KMS-11 (cell line): ENCODE measurements around the gene PRPF18.

Experiments
- H2AFZ ChIP-seq: fragments of 200-600 bp; sonication (generic); 2 replicates; pipeline ENCODE4 v1.6.1; 2016; ENCODE audit warnings: antibody characterized with exemption, mixed run types, low read depth
- H3K27ac ChIP-seq: fragments of 200-600 bp; sonication (generic); 2 replicates; pipeline ENCODE4 v1.6.1; 2016; ENCODE audit warnings: mild to moderate bottlenecking, mixed run types
- H3K27me3 ChIP-seq: fragments of 200-600 bp; sonication (generic); 2 replicates; pipeline ENCODE4 v1.6.1; 2017; ENCODE audit warnings: mild to moderate bottlenecking, low read depth, mixed run types, moderate library complexity; ENCODE audit not compliant: insufficient read depth
- H3K36me3 ChIP-seq: fragments of 200-600 bp; sonication (generic); 2 replicates; pipeline ENCODE4 v1.6.1; 2017; ENCODE audit warnings: mild to moderate bottlenecking, mixed run types; ENCODE audit not compliant: insufficient read depth
- H3K4me1 ChIP-seq: fragments of 200-600 bp; sonication (generic); 2 replicates; pipeline ENCODE4 v1.6.1; 2016; ENCODE audit warnings: mild to moderate bottlenecking, low read depth, mixed run types; ENCODE audit not compliant: poor library complexity, severe bottlenecking
- H3K4me2 ChIP-seq: fragments of 200-600 bp; sonication (generic); 2 replicates; pipeline ENCODE4 v1.7.0; 2016; ENCODE audit warnings: mild to moderate bottlenecking, mixed run types
- H3K4me3 ChIP-seq: fragments of 200-600 bp; sonication (generic); IDR thresholded peaks from 2 replicates; pipeline ENCODE4 v1.6.1; 2017; ENCODE audit warnings: low read depth, low read length, mixed read lengths; ENCODE audit not compliant: insufficient read depth
- H3K79me2 ChIP-seq: fragments of 200-600 bp; sonication (generic); 2 replicates; pipeline ENCODE4 v1.6.1; 2016; ENCODE audit warnings: low read depth, mixed run types; ENCODE audit not compliant: insufficient read depth
- H3K9ac ChIP-seq: fragments of 200-600 bp; sonication (generic); 2 replicates; pipeline ENCODE4 v1.6.1; 2016; ENCODE audit warnings: mild to moderate bottlenecking, mixed run types
- H4K20me1 ChIP-seq: fragments of 200-600 bp; sonication (generic); 2 replicates; pipeline ENCODE4 v1.6.1; 2016; ENCODE audit warnings: mild to moderate bottlenecking, mixed run types; ENCODE audit not compliant: insufficient read depth
- TF ChIP-seq, protein P1 (sequence below): fragments of 200-600 bp; sonication (generic); conservative IDR thresholded peaks from 2 replicates; pipeline ENCODE4 v1.6.1; 2017; ENCODE audit warnings: low read depth, mild to moderate bottlenecking, antibody characterized with exemption, low read length, moderate library complexity, mixed read lengths

The PRPF18 gene

DNA sequence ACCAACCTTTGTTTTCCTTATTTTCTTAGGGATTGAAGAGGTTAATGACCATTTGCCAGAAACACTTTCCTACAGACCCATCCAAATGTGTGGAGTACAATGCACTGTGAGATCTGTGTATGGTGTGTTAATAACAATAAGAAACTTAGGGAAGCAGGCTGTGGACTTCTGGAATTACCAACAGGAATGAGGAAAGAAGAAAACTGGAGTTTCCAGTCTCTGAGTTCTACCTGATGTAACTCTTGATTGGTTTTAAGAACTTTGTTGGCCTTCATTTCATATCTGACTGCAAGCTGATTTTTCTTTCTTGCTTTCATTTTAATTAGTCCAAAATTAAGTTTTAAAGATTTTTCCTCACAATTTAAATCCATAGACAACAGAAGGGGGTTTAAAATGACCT is 43.5 kb downstream of the PRPF18 start:
- H2AFZ ChIP-seq, result no peak overlapping the region
- H3K9ac ChIP-seq, result no peak overlapping the region
- H3K4me3 ChIP-seq, result no peak overlapping the region
- TF ChIP-seq, protein P1, sequence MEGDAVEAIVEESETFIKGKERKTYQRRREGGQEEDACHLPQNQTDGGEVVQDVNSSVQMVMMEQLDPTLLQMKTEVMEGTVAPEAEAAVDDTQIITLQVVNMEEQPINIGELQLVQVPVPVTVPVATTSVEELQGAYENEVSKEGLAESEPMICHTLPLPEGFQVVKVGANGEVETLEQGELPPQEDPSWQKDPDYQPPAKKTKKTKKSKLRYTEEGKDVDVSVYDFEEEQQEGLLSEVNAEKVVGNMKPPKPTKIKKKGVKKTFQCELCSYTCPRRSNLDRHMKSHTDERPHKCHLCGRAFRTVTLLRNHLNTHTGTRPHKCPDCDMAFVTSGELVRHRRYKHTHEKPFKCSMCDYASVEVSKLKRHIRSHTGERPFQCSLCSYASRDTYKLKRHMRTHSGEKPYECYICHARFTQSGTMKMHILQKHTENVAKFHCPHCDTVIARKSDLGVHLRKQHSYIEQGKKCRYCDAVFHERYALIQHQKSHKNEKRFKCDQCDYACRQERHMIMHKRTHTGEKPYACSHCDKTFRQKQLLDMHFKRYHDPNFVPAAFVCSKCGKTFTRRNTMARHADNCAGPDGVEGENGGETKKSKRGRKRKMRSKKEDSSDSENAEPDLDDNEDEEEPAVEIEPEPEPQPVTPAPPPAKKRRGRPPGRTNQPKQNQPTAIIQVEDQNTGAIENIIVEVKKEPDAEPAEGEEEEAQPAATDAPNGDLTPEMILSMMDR, result no peak
- no peaks in the 10 kb centered on the region for H3K27me3 ChIP-seq
- H3K79me2 ChIP-seq, result no peaks in the 10 kb centered on the region
- H3K27ac ChIP-seq, result no peak overlapping the region
- H3K4me2 ChIP-seq, result no peak overlapping the region
- H3K4me1 ChIP-seq, result no peaks in the 10 kb centered on the region
- no peaks in the 10 kb centered on the region for H4K20me1 ChIP-seq
- no peaks in the 10 kb centered on the region for H3K36me3 ChIP-seq

- no peak overlapping the region for H3K27ac ChIP-seq
- H3K36me3 ChIP-seq, result no peaks in the 10 kb centered on the region
Measured at GRCh38 chr10:13631594-13631993, 44.8 kb downstream of the PRPF18 start.

DNA sequence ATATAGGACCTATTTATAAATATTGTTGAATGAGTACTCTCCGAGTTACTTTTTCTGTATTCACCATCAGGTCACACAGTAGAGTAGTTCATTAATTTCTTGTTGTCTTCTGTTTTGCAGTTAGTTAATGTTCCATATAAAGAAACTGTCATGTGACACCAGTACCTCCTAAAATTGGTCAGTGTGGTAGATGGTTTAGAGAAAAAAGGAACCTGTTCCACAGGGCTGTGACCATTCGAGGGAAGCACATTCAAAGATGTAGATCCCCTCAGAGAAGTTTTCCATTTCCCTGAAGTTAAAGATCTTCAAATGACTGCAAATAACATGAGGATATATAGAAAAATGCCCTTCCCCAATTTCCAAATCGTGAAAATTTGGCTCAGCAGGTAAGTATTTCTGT is 45.7 kb downstream of the PRPF18 start:
- Histone ChIP-seq H3K27ac (no peak overlapping the region), H2AFZ (no peak overlapping the region), H3K36me3 (no peaks in the 10 kb centered on the region), H3K9ac (no peak overlapping the region), H3K27me3 (no peaks in the 10 kb centered on the region), H4K20me1 (no peaks in the 10 kb centered on the region), H3K4me3 (no peak overlapping the region), H3K4me2 (no peak overlapping the region), H3K4me1 (no peaks in the 10 kb centered on the region), H3K79me2 (no peaks in the 10 kb centered on the region)
- TF ChIP-seq, protein P1, result no peak

More at GRCh38 chr10:13631594-13631993, 44.8 kb downstream of the PRPF18 start:
- H3K4me3 ChIP-seq, result no peak overlapping the region
- no peak overlapping the region for H3K9ac ChIP-seq
- TF ChIP-seq, protein P1, result no peak
- no peak overlapping the region for H3K4me2 ChIP-seq
- H2AFZ ChIP-seq, result no peak overlapping the region
- H3K4me1 ChIP-seq, result no peaks in the 10 kb centered on the region
- no peaks in the 10 kb centered on the region for H3K27me3 ChIP-seq
- H4K20me1 ChIP-seq, result no peaks in the 10 kb centered on the region
- H3K79me2 ChIP-seq, result no peaks in the 10 kb centered on the region

- Histone ChIP-seq H3K27ac (no peak overlapping the region), H3K4me2 (no peak overlapping the region), H3K27me3 (no peaks in the 10 kb centered on the region), H3K9ac (no peak overlapping the region), H3K36me3 (no peaks in the 10 kb centered on the region), H2AFZ (no peak overlapping the region), H3K4me1 (no peaks in the 10 kb centered on the region), H3K4me3 (no peak overlapping the region), H3K79me2 (no peaks in the 10 kb centered on the region), H4K20me1 (no peaks in the 10 kb centered on the region)
- TF ChIP-seq, protein P1, result no peak
Measured at GRCh38 chr10:13632884-13633440, 46.2 kb downstream of the PRPF18 start.
